ENCODE data around the gene EIF4G3. TPM values are rescaled to one million over a fixed set of nuclear protein-coding genes. Genes with fewer than 3 reads are reported as not detected.

The EIF4G3 gene
- total and polyA plus RNA-seq, 2 donors (not counting 3 experiments of a cell fraction or from before 2014, with no cell fraction given) = 40.7 to 78.5 TPM

DNA sequence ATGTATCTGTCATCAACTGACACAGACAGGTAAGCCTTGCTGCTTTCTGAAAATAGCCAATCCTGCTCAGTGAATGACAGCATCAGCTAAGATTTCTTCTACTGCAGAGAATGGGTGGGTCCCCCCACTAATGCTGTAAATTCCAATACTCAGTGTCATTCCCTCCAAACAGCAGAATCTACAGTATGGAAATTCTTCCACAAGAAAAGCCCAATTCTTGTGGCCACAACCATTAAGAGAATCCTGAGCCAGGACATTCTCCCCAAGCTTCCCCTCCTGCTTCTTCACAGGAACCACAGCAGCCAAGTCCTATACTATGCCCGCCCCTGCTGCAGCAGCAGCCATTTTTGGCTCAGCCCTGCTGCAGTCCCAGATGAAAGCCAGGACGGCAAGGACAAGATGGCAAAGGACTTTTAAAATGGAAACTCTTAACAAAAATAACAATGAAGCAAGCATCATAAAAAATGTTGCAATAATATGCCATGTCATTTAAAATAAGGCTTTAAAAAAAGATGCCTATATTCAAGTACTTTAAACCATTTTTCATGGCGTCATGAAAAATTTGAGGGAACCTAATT is 26.8 kb downstream of the EIF4G3 start:
- no peak overlapping the region for H3K4me3 ChIP-seq (replicated peaks in 1 of 3; ENCODE audit: insufficient read depth in 1 of 3, low read depth in 1 of 3, low read length in 3 of 3)
- POLR2A ChIA-PET = no interaction called here
- BruUV-seq (replicated peaks) = no TSS peak
- H3K9ac ChIP-seq (replicated peaks; ENCODE audit: extremely low read depth, insufficient read depth, low read length) = peak overlapping the region; percentile 39
- dilution Hi-C loops (cut with MboI; ENCODE audit: extremely low pct_ligation_motif_present, low sequenced_read_pairs) (no loop called here), intact Hi-C loops (cut with micrococcal nuclease) (loop anchor here (1.0 to 2.0 kb wide), 2 partner anchors 27 to 128 kb away; partner anchors contain the start of gene EIF4G3)
- CTCF ChIA-PET = interaction anchor here (1.1 to 1.5 kb wide), 3 partner anchors 10 to 45 kb away, joined by 3 to 9 read pairs (median 6); no protein-coding TSS in a partner anchor
- H3K27me3 ChIP-seq (ENCODE audit: control insufficient read depth in 2 of 2, insufficient read depth in 2 of 2, low read length in 2 of 2) = no peaks in the 10 kb centered on the region
- peaks cover 55% of the 10 kb centered on the region for H3K79me2 ChIP-seq (ENCODE audit: control insufficient read depth, insufficient read depth, low read length)
- no peaks in the 10 kb centered on the region for H3K9me1 ChIP-seq (replicated peaks; ENCODE audit: control insufficient read depth, extremely low read depth, insufficient read depth, low read length)
- H3K9me3 ChIP-seq (replicated peaks; ENCODE audit: control insufficient read depth, insufficient read depth, low read length) = no peaks in the 10 kb centered on the region
- DNase-seq (ENCODE audit: low read depth, low spot score) (no peak), FAIRE-seq (peak; percentile 24)
- peaks cover 19% of the 10 kb centered on the region for H3K4me1 ChIP-seq (ENCODE audit: control insufficient read depth, extremely low read depth, insufficient read depth, low read length)
- H3K27ac ChIP-seq (ENCODE audit: insufficient read depth, low read depth, low read length) = peak overlapping the region; percentile 74
- H3K36me3 ChIP-seq (ENCODE audit: control insufficient read depth in 2 of 2, extremely low read depth in 1 of 2, insufficient read depth in 2 of 2, low read length in 2 of 2) = no peaks in the 10 kb centered on the region
- H4K20me1 ChIP-seq (replicated peaks; ENCODE audit: control insufficient read depth, extremely low read depth, insufficient read depth, low read length) = no peaks in the 10 kb centered on the region
- no peak overlapping the region for H2AFZ ChIP-seq (ENCODE audit: low read depth, low read length)
- H3K4me2 ChIP-seq (ENCODE audit: insufficient read depth, low read length) = peak overlapping the region; percentile 53
- TF ChIP-seq MYC (IDR thresholded peaks at IDR 0.05; ENCODE audit: low read depth, low read length) (no peak), JUN (IDR thresholded peaks at IDR 0.05; ENCODE audit: borderline replicate concordance, insufficient read depth, insufficient read length, low read depth) (no peak), EZH2 (IDR thresholded peaks at IDR 0.05; ENCODE audit: borderline replicate concordance, low read depth, low read length, severe bottlenecking) (no peak), POLR2AphosphoS5 (IDR thresholded peaks at IDR 0.05; ENCODE audit: insufficient read depth, low read depth, low read length) (no peak), FOS (IDR thresholded peaks at IDR 0.05; ENCODE audit: borderline replicate concordance, insufficient read depth, low read length) (no peak), GATA2 (IDR thresholded peaks at IDR 0.05; ENCODE audit: insufficient read depth, insufficient read length, low read depth, low read length) (no peak), POLR2A (IDR thresholded peaks at IDR 0.05; ENCODE audit: low read depth, low read length) (no peak)
- TF ChIP-seq, protein P1, sequence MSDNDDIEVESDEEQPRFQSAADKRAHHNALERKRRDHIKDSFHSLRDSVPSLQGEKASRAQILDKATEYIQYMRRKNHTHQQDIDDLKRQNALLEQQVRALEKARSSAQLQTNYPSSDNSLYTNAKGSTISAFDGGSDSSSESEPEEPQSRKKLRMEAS (IDR thresholded peaks at IDR 0.05; ENCODE audit: insufficient read depth, insufficient read length) = no peak
- TF ChIP-seq, protein P2, sequence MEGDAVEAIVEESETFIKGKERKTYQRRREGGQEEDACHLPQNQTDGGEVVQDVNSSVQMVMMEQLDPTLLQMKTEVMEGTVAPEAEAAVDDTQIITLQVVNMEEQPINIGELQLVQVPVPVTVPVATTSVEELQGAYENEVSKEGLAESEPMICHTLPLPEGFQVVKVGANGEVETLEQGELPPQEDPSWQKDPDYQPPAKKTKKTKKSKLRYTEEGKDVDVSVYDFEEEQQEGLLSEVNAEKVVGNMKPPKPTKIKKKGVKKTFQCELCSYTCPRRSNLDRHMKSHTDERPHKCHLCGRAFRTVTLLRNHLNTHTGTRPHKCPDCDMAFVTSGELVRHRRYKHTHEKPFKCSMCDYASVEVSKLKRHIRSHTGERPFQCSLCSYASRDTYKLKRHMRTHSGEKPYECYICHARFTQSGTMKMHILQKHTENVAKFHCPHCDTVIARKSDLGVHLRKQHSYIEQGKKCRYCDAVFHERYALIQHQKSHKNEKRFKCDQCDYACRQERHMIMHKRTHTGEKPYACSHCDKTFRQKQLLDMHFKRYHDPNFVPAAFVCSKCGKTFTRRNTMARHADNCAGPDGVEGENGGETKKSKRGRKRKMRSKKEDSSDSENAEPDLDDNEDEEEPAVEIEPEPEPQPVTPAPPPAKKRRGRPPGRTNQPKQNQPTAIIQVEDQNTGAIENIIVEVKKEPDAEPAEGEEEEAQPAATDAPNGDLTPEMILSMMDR (IDR thresholded peaks at IDR 0.05; ENCODE audit: extremely low read depth in 1 of 2, insufficient read depth in 1 of 2, low read depth in 1 of 2, low read length in 2 of 2) = no peak

Measured in endothelial cell of umbilical vein (primary cell).